ENCODE data around the gene DACT1. TPM values are rescaled to one million over a fixed set of nuclear protein-coding genes. Genes with fewer than 3 reads are reported as not detected.

Gene DACT1
- polyA plus RNA-seq, 1 of the 3 experiments (the other 2 are of a cell fraction) = 3.3 TPM

- Histone ChIP-seq H2AFZ (ENCODE audit: low read depth) (no peak overlapping the region), H3K36me3 (replicated peaks in 1 of 2; ENCODE audit: control insufficient read depth in 1 of 2, insufficient read depth in 2 of 2, low read length in 1 of 2) (no peaks in the 10 kb centered on the region), H3K9me3 (no peaks in the 10 kb centered on the region), H3K27ac (ENCODE audit: low read depth in 2 of 2, low read length in 1 of 2) (no peak overlapping the region), H3K9me2 (no peaks in the 10 kb centered on the region), H3K4me3 (ENCODE audit: low read depth in 2 of 2, low read length in 1 of 2) (no peak overlapping the region), H3K27me3 (ENCODE audit: insufficient read depth) (no peaks in the 10 kb centered on the region), H4K20me1 (ENCODE audit: insufficient read depth) (no peaks in the 10 kb centered on the region), H3K9ac (no peak overlapping the region), H3K4me2 (no peak overlapping the region), H3K4me1 (ENCODE audit: control insufficient read depth in 1 of 2, insufficient read depth in 2 of 2, low read depth in 1 of 2, low read length in 1 of 2) (peaks cover 0 to 7% of the 10 kb centered on the region in 2 experiments; a peak in 2 of 4 replicates), H3K79me2 (ENCODE audit: insufficient read depth) (no peaks in the 10 kb centered on the region), H3F3A (replicated peaks; ENCODE audit: insufficient read depth) (no peaks in the 10 kb centered on the region)
- DNase-seq = no peak
- WGBS (ENCODE audit: low lambda C conversion rate) = 93% methylated on average over 3 of the region's 3 CpGs
- ChIA-PET CTCF (interaction anchor here (1.0 to 1.1 kb wide), 2 partner anchors 19 to 159 kb away, joined by 3 read pairs; no protein-coding TSS in a partner anchor), POLR2A (no interaction called here)
- TF ChIP-seq CTCF (IDR thresholded peaks at IDR 0.05) (no peak), NFIC (IDR thresholded peaks at IDR 0.05; ENCODE audit: borderline replicate concordance) (no peak), EZH2phosphoT487 (IDR thresholded peaks at IDR 0.05; ENCODE audit: borderline replicate concordance, low read depth) (no peak), RXRA (IDR thresholded peaks at IDR 0.05; ENCODE audit: borderline replicate concordance, low read depth) (no peak), SIN3A (IDR thresholded peaks at IDR 0.05; ENCODE audit: borderline replicate concordance, low read depth, low read length) (no peak), TAF1 (IDR thresholded peaks at IDR 0.05; ENCODE audit: borderline replicate concordance, low read depth, low read length) (no peak), POLR2AphosphoS5 (IDR thresholded peaks at IDR 0.05; ENCODE audit: low read depth, low read length) (no peak), MXI1 (IDR thresholded peaks at IDR 0.05; ENCODE audit: low read depth, low read length) (no peak), NRF1 (IDR thresholded peaks at IDR 0.05; ENCODE audit: low read depth, low read length) (no peak)
Measured at GRCh38 chr14:58660407-58660806, 22.6 kb downstream of the DACT1 start.

- H3K9me2 ChIP-seq = no peaks in the 10 kb centered on the region
Measured at GRCh38 chr14:58662018-58662417, 24.3 kb downstream of the DACT1 start.

More at GRCh38 chr14:58662018-58662417, 24.3 kb downstream of the DACT1 start:
- Histone ChIP-seq H3K27me3 (ENCODE audit: insufficient read depth) (no peaks in the 10 kb centered on the region), H3K4me1 (ENCODE audit: control insufficient read depth in 1 of 2, insufficient read depth in 2 of 2, low read depth in 1 of 2, low read length in 1 of 2) (peaks cover 0 to 7% of the 10 kb centered on the region in 2 experiments; a peak in 2 of 4 replicates), H3K27ac (ENCODE audit: low read depth in 2 of 2, low read length in 1 of 2) (no peak overlapping the region), H2AFZ (ENCODE audit: low read depth) (no peak overlapping the region), H3K36me3 (replicated peaks in 1 of 2; ENCODE audit: control insufficient read depth in 1 of 2, insufficient read depth in 2 of 2, low read length in 1 of 2) (no peaks in the 10 kb centered on the region), H3K4me3 (ENCODE audit: low read depth in 2 of 2, low read length in 1 of 2) (no peak overlapping the region), H3K9me3 (no peaks in the 10 kb centered on the region), H3F3A (replicated peaks; ENCODE audit: insufficient read depth) (peaks cover 4% of the 10 kb centered on the region), H3K9ac (no peak overlapping the region), H3K4me2 (no peak overlapping the region), H3K79me2 (ENCODE audit: insufficient read depth) (no peaks in the 10 kb centered on the region), H4K20me1 (ENCODE audit: insufficient read depth) (no peaks in the 10 kb centered on the region)
- no peak for DNase-seq
- CTCF ChIA-PET = interaction anchor here (1.1 to 1.6 kb wide), 3 partner anchors 11 to 161 kb away, joined by 3 to 7 read pairs (median 3); no protein-coding TSS in a partner anchor
- WGBS (ENCODE audit: low lambda C conversion rate) = 64% methylated on average over 1 of the region's 1 CpG
- TF ChIP-seq RFX5 (IDR thresholded peaks at IDR 0.05; ENCODE audit: low read length) (no peak), SIN3A (IDR thresholded peaks at IDR 0.05; ENCODE audit: borderline replicate concordance, low read depth, low read length) (no peak), FOXJ3 (CRISPR knock-in tag; IDR thresholded peaks at IDR 0.05) (no peak), MXI1 (IDR thresholded peaks at IDR 0.05; ENCODE audit: low read depth, low read length) (no peak), FOXM1 (IDR thresholded peaks at IDR 0.05; ENCODE audit: low read depth) (no peak), NRF1 (IDR thresholded peaks at IDR 0.05; ENCODE audit: low read depth, low read length) (no peak), MEF2A (IDR thresholded peaks at IDR 0.05; ENCODE audit: borderline replicate concordance, low read depth) (no peak), CTCF (IDR thresholded peaks at IDR 0.05) (no peak), GABPA (IDR thresholded peaks at IDR 0.05; ENCODE audit: low read depth) (no peak), EZH2phosphoT487 (IDR thresholded peaks at IDR 0.05; ENCODE audit: borderline replicate concordance, low read depth) (no peak), RXRA (IDR thresholded peaks at IDR 0.05; ENCODE audit: borderline replicate concordance, low read depth) (no peak), ELF1 (IDR thresholded peaks at IDR 0.05) (no peak), NFIC (IDR thresholded peaks at IDR 0.05; ENCODE audit: borderline replicate concordance) (no peak), RCOR1 (IDR thresholded peaks at IDR 0.05; ENCODE audit: low read length) (no peak), YY1 (IDR thresholded peaks at IDR 0.05; ENCODE audit: low read depth) (no peak), ZBTB33 (IDR thresholded peaks at IDR 0.05; ENCODE audit: borderline replicate concordance, low read depth) (no peak), FOSL2 (IDR thresholded peaks at IDR 0.05; ENCODE audit: borderline replicate concordance, low read depth) (no peak)
- POLR2A ChIA-PET = no interaction called here

All from SK-N-SH (cell line).